GF-D8 (cell line): ENCODE measurements around the gene RNF182.
"Not testable (repeated sequence)": the region's sequence is repeated elsewhere in the genome, so short reads cannot be mapped to it uniquely, and the experiment has no call there.

ENCODE experiments used
- DNase-seq: peaks from one replicate; lab custom pipeline; 2025; lab: John Stamatoyannopoulos, UW

The RNF182 gene

GRCh38 chr6:13917141-13917540 is 7.6 kb upstream of the RNF182 start:
- no peak for DNase-seq

- DNase-seq, result no peak
Measured at GRCh38 chr6:13918686-13919250, 6.0 kb upstream of the RNF182 start.

GRCh38 chr6:13919861-13920260 is 4.9 kb upstream of the RNF182 start:
- no peak for DNase-seq

- DNase-seq, result no peak
Measured at GRCh38 chr6:13920552-13920951, 4.2 kb upstream of the RNF182 start.

DNA sequence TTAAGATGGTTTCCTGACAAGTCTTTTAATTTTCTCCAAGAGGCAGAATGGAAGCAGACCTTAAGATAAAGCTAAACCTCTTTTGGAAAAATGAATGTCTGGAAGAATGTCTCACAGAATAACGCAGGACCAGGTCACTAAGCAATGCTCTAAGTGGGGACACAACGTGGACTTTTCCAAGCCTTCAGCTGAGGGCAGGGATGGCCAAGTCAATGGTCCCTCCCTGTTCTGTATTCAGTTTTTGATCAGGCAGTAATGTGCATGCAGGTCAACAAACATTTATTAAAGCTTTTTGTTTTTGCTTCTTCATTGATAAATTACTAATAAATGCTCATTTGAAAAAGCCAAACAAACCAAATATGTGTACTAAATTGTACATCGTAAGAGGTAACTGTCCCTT is 2.0 kb upstream of the RNF182 start:
- DNase-seq, result no peak

DNA sequence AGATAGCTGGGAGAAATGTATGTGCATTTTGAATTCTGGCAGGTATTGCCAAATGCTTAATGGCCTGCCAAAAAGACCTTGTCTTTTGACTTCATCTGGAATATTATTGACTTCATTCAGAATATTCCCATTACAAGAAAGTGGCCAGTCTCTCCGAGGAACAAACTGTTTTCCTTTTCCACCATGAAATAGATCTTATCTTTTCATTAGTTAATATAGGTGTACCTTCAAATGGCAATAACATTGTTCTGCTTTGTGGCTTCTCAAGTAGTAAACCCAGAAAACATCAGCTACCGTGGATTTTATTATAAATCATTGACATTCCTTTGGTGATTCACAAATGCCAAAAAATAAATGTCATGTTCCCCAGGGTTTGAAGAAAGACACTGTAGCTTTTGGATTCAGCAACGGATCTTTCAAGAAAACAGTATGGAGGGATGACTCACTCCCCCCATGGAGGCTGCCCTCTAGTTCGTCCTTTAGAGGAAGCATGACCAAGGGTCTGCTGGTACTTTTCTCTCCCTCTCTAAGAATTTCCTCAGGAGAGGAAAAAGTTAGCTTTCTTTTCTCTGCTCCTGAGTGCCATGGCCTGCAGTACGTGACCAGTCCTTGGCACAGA is 1.1 kb upstream of the RNF182 start:
- no peak for DNase-seq

GRCh38 chr6:13924146-13924948 is 405 bp upstream of the RNF182 start:
- no peak for DNase-seq

DNA sequence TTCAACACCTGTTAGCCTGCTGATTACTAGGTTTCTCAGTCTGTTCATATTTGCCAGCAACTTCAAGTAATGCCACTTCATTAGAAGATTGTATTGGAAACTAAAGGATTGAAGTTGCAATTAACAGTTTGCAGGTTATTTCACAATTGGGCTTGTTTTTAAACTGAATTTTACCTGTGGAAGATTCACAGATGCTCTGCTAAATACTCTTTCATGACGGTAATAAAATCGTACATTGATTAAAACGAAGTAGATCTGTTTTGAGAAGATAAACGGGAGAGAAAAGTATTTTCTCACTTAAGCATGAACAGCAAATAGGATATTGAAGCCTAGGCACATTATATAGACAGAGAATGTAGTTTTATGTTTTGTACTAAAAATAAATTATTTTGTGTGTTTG is 1.6 kb downstream of the RNF182 start:
- DNase-seq, result no peak

DNA sequence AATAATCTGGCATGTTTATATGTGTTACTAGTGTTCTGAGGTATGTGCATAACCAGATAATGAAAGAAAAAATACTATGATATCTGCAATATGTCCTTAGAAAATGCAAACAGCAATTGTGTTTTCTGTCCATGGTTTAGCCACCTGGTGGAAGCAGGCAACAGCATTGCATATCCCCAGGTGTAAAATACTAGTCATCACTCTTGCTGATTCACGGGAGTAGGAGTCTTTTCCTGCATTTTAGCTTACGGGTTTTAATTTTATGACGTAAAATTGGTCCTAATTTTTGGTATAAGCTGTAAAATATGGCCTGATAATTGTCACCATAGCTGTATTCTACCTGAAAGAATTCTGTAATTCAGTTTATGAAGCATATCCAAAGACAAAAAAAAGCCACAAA is 2.5 kb downstream of the RNF182 start:
- no peak for DNase-seq

- DNase-seq, result no peak
Measured at GRCh38 chr6:13929196-13929595, 4.4 kb downstream of the RNF182 start.

- no peak for DNase-seq
Measured at GRCh38 chr6:13931797-13932402, 7.1 kb downstream of the RNF182 start.

GRCh38 chr6:13932785-13933184 is 8.0 kb downstream of the RNF182 start:
- no peak for DNase-seq

GRCh38 chr6:13934721-13935120 is 10.0 kb downstream of the RNF182 start:
- DNase-seq, result no peak

- DNase-seq, result no peak
Measured at GRCh38 chr6:13935190-13935880, 10.6 kb downstream of the RNF182 start.

GRCh38 chr6:13935881-13936261 is 11.1 kb downstream of the RNF182 start:
- not testable (repeated sequence) for DNase-seq

- DNase-seq, result no peak
Measured at GRCh38 chr6:13941902-13942301, 17.1 kb downstream of the RNF182 start.

- no peak for DNase-seq
Measured at GRCh38 chr6:13943943-13944342, 19.2 kb downstream of the RNF182 start.

DNA sequence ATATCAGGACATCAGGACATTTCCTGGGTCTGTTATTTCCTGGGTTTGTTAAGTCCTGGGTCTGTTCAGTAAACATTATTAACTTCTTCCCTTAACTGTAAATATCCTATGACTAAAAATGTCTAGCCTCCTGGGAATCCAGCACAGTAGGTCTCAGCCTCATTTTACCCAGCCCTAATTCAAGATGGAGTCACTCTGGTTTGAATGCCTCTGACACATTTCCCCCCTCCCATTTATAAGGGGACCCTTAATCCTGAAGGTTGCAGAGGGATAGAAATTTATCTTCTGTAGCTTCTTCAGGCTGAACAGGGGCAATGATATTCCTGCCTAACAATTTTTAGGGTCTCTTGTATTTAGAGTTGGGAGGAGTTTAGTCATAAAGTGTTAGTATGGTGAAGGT is 21.8 kb downstream of the RNF182 start:
- no peak for DNase-seq

DNA sequence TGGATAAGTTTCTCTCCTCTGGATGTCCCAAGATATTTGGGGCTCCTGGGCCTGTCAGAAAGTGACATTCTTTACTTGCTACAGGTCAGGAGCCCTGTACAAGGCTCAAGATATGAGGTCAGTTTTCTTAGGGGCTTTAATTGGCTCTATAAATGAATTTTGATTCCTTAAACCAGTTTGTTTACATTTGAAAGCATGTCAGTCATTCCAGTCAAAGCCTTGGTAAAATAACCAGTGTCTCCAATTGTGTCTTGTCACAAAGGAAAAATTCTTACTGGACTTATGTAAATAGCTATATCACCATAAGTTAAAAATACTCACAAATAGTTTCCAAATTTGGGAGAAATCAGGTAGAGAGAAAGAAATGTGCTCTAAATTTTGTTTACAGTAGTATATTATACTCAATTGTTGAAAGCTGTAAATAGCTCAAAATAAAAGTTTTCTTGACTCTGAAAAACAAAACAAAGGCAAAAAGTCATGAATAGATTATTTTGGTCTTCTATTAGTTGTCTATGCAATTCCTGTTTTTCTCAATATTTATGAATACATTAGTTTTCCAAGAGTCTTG is 22.9 kb downstream of the RNF182 start:
- no peak for DNase-seq

DNA sequence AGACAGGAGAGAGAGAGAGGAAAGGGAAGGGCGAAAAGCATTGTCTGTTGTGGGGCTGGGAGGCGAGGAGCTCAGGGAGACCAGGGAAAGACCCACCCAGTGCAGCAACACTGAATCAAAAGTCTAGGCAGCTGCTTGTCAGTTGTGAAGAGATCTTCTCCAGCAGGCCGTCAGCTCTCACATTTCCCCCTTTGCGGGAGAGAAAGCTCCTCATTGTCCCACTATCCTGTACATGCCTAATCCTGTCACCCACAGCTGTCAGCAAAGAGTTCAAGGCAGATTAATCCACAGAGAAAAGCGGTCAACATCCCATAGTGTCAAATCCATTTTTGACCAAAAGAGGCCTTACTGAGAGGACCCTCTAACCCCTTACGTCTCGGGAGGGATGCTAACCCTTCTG is 27.3 kb downstream of the RNF182 start:
- DNase-seq, result no peak

- DNase-seq, result no peak
Measured at GRCh38 chr6:13953061-13953705, 28.4 kb downstream of the RNF182 start.
